Measurements from ENCODE around the gene TOP2A.

The TOP2A gene

DNA sequence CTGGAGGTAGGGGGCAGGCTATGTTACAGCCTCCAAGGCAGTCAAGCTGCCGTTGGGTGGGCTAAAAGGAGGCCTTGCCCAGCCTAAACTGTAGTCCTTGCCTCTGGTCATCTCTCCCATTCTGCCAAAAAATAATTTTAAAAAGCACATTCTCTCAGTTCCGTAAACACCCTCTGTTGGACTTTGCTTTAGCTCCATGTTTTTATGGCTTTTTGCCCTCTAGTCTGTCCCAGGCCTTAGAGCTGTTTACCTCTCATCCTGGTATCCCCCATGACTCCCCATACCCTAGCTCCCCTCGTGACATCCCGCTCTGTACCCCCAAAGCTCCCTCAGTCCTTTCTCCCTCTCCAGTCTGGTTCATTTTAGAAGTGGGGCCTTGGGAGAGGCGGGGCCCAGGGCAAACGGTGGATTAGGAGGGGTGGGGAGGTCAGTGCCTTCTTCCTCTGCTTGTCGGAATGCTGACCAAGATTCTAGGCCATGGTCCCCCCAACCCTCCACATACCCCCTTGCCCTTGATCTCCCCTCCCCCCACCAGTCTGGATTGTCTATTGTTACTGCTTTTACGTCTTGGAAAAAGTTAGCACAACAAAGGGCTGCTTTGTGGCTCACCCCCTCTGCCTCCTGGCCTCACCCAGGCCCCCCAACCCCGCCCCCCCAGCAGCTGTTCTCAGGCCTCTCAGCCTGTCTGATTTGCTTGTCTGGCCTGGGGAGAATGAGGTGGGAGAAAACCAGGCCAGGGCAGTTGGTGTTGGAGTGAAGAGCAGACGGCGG is 71.5 kb downstream of the TOP2A start:
- no peak for DNase-seq (ENCODE audit: low spot score)

DNA sequence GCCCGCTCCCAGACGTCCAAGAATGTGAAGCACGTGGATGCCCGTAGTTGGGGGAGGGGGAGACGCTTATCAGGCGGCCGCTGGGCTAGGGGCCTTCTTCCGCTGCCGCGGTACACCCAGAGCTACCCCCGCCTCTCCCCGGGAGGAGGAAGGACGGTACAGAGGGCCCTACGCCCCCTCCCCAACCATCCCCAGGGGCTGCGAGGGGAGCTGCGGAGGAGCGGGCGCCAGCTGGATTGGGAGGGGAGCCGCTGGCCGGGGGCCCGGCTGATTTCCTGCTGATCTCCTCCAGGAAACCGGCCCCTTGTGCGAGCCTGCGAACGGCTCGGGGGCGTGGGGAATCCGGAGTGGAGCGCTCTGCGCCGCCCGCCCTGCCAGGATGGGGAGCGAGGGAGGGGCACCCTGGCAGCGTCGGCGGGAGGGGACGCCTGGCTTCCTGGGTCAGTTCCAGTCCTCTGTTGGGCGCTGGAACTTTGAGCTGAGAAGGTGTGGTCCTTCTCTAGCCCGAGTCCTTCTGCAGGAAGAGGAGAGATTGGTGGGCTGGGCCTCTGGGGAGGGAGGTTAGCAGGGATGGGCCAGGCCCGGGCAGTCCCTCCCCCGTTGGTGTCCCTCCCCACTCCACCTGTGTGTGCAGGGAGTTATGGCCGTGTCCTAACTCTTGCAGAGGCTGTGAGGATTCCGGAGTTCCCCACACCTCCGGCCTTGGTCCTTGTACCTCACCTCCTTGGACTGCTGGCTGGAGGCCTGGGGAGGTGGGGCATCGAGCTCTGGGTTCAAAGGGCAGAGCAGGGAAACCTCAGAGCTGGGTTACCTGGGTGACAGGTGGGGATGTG is 72.3 kb downstream of the TOP2A start:
- DNase-seq (ENCODE audit: low spot score) = no peak

DNA sequence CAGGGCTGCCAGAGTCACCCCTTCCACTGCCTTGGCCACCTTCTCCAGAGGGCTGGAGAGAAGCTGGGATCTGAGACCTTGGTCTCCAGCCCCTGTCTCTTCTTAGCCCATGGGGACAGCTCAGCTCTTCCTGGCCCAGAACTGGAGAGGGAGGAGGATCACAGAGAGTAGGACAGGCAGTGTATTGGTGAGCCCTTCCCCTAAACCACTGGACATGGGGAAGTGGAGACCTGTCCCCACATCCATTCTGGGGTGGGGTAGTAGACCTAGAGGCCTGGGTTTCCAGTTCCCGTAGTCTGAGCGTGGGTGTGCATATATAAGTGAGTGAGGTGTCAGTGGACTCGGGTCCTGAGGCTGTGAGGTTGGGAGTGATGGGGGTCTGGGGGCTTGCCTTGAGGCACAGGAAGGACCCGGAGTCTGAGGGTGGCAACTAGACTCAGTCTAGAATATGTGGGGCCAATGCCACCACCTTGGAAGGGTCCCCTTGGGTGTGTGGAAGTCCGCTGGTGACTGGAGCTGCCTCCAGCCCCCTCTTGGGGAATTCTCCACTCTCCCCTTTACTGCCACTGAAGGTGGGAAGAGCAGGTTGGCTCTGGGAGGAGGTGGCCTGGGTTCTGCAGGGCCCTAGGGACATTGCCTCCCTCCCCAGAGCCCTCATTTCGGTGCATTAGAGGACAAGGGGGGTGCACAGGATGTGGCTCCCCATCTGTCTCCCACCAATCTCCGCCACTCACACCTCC is 73.1 kb downstream of the TOP2A start:
- DNase-seq (ENCODE audit: low spot score) = no peak

DNA sequence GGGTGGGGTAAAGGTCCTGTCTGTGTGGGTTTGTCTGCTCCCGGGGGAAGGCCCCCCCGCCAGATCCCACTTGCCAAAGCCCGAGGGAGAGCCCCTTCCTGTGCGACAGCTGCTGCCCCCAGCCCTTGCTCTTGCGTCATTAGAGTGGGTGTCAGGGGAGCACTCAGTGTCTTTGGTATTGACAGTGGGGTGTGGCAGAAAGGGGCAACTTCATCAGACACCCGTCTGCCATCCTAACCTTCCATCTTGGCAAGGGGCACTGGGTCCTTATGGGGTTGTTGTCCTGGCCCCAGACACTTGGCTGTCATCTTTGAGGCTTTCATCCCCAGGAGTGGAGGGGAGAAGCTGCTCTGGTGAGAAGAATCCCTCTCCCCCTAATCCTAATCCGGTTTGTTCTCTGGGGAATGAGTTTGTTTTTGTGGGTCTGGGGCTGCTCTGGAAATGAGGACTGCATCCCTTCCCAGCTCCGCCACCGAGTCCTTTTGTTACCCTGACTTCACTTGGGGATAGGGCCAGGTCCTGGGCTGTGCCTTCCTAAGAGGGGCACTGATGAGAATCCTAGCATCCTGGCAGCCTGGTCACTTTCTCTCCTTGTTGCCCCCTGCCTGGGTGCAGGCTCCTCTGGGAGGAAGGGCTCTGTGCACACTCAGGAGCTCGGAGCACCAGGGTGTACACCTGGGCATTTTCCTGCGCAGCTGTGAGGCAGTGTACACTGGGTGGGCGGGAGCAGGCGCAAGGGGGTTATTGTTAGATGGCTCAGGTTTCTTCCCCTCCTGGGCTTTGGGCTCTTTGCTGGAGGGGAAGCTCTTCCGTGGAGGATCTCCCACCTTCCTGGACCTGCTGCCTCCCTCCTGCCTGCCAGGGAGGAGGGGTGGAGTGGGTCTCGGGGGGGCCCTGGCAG is 74.2 kb downstream of the TOP2A start:
- no peak for DNase-seq (ENCODE audit: low spot score)

DNA sequence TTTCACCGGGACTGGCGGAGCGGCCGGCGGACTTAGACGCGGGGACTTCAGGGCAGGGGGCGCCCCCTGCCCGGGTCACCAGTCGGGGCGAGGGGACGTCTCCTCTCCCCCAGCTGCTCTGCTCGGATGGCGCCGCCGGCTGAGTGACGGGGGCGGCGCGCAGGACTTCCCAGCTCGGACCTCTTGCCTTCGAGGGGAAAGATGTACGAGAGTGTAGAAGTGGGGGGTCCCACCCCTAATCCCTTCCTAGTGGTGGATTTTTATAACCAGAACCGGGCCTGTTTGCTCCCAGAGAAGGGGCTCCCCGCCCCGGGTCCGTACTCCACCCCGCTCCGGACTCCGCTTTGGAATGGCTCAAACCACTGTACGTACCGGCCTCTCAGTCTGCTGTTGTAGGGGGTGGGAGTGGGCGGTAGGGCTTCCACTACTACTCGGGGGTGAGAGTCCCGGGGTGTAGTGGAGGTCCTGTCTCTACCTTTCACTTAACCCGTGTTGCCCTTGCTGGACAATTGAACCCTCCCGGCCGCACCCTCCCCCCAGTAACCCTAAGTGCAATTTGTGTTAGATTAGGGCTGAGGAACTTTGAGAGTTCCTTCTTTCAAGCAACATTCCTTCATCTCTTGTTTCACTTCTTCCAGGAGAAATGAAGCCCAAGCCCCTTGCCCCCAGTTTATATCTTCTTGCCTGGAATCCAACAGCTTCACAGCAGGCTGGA is 75.0 kb downstream of the TOP2A start:
- DNase-seq (ENCODE audit: low spot score) = no peak

DNA sequence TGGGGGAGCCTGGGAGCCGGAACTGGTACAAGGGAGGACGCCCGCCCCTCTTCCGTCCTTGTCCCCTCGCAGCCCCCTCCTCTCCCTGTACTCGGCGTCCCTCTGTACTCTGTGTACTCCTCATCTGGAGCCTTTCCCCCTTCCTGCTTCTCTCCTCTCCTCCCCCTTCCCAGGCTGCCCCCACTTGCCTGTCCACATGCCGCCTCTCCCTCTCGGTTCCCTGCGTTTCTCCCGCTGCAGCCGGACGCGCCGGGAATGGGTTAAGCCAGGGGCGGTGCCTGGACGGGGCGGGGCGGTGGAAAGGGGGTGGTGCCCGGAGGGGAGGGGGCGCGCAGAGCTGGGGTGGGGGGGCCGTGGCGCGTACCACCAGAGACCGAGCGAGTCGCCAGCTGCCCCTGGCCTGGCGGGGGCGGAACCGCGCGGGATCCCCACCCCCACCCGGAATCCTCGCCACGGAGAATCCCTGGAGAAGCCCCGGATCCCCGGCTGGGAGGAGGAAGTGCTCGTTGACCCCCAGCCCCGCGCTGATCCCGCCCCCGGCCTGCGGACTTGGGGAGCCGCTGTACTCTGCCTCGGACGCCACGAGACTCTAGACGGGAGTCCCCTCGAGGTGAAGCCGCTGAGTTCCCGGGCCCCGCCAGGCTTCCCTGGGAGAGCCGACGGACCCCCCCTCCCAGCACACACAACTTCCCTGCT is 75.7 kb downstream of the TOP2A start:
- DNase-seq (ENCODE audit: low spot score) = peak; percentile 59

DNA sequence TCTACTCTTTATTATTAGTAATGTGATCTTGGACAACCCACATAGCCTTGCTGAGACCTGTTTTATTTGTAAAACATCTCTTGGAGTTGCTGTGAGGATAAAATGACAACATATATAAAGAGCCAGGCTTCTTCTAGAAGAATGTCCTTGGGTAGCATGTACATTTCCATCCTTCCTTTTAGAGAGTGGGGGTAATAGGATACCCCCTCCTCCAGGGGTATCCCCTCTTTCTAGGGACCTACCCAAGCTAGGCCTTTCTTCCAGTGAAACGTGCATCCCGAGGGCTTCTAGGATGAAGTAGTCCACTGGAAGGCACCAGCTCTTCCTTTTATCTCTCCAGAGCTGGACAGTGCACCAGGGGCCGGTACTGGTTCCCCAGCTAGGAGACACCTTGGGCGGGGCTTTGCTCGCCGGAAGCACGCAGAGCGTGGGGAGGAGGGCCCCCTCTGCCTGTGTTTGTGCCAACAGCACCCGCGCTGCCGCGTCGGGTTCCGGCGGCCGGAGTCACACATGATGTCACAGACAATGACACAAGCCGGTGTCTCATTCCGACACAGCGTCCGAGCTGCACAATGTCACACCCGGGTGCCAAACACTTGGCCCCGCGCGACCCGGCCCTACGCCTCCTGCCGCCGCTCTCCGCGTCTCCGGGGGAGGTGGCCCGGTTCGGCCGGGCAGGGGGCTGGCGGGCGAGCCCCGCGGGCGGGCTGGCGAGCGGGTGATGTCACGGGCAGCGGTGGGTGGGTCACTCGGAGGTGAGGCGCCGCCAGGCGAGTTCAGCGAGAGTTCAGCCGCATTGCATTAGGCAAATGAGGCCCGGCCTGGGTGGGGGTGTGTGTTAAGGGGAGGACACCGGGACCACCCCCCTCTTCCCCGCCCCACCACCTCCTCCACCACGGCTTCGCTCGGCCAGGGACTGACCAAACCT is 76.6 kb downstream of the TOP2A start:
- peak; percentile 92 for DNase-seq (ENCODE audit: low spot score)

DNA sequence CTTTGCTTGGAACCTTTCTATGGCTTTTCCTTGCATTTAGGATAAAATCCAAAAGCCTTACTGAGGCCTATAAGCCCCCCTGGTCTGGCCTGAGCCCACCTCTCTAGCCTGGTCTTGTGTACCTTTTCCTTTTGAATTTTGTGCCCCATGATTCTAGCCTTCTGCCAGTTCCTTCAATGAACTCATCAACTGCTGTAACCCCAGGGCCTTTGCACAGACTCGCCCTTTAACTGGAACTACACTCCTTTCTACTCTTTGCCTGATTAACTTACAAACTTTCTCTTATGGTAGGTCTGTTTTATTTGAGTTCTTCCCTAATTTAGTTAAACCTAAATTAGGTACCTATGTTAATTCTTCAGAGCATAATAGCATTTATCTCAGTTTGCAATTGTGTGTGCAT is 77.4 kb downstream of the TOP2A start:
- no peak for DNase-seq (ENCODE audit: low spot score)

DNA sequence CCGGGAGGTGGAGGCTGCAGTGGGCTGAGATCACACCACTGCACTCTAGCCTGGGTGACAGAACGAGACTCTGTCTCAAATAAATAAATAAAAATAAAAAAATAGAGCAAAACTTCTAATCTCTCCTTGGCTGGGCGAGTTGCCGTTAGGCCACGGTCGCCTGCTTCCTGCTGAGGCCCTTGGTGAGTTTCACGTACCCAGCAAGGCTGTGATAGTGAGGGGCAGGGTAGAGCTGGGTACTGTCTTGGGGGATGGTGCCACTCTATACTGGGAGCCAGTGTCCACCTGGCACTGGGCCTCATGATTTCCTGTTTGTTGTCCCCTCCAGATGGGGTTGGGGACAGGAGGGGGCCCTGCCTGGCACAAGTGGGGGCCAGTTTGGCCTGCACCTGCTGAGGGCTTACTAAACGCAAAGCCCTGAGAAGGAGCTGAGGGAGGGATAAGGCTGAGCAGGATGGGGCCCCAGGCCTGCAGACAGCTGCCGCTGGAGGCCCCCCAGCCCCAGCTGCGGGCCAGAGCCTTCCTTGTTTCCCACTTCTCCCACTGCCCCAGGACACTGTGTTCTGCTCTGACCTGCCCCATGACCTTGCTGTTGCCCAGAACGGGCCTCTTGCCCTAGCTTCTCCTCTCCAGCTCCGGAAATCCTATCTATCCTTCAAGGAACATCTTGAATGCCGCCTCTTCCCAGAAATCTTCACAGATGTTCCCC is 78.6 kb downstream of the TOP2A start:
- no peak for DNase-seq (ENCODE audit: low spot score)

All from RKO (cell line).